Measurements from ENCODE around the gene SLC46A3. TPM values are rescaled to one million over a fixed set of nuclear protein-coding genes. Genes with fewer than 3 reads are reported as not detected.

Gene SLC46A3
- total and polyA plus RNA-seq, 2 experiments from 2014 or later = 27.9 to 48.5 TPM

- WGBS (ENCODE audit: low lambda C conversion rate, missing lambda C conversion rate) = 70% methylated on average over 3 of the region's 3 CpGs
- H3K4me2 ChIP-seq = peak overlapping the region; percentile 12
- TF ChIP-seq EZH2phosphoT487 (IDR thresholded peaks at IDR 0.05; ENCODE audit: low read depth, severe bottlenecking, unreplicated experiment) (no peak), CTCF (IDR thresholded peaks at IDR 0.05; ENCODE audit: poor library complexity) (no peak), EZH2 (IDR thresholded peaks at IDR 0.05; ENCODE audit: borderline replicate concordance) (no peak)
- H3K4me1 ChIP-seq (ENCODE audit: insufficient read depth) = peaks cover 15% of the 10 kb centered on the region
- no peak overlapping the region for H2AFZ ChIP-seq
- DNase-seq (ENCODE audit: low spot score) = peak; percentile 15
- peak overlapping the region; percentile 50 for H3K27ac ChIP-seq
- H4K20me1 ChIP-seq (ENCODE audit: insufficient read depth, poor library complexity, severe bottlenecking) = no peaks in the 10 kb centered on the region
- H3K9me2 ChIP-seq (replicated peaks; ENCODE audit: insufficient read depth) = no peaks in the 10 kb centered on the region
- H3K36me3 ChIP-seq (replicated peaks; ENCODE audit: insufficient read depth, low read depth) = no peaks in the 10 kb centered on the region
- H3K4me3 ChIP-seq = no peak overlapping the region
- H3K79me2 ChIP-seq = no peaks in the 10 kb centered on the region
- H3K9me3 ChIP-seq (ENCODE audit: low read depth) = no peaks in the 10 kb centered on the region
- no peaks in the 10 kb centered on the region for H3K27me3 ChIP-seq
These were observed 6.4 kb upstream of the SLC46A3 start for GRCh38 chr13:28725046-28725610.

- no peaks in the 10 kb centered on the region for H3K9me2 ChIP-seq (replicated peaks; ENCODE audit: insufficient read depth)
- TF ChIP-seq EZH2phosphoT487 (IDR thresholded peaks at IDR 0.05; ENCODE audit: low read depth, severe bottlenecking, unreplicated experiment) (no peak), CTCF (IDR thresholded peaks at IDR 0.05; ENCODE audit: poor library complexity) (no peak), EZH2 (IDR thresholded peaks at IDR 0.05; ENCODE audit: borderline replicate concordance) (no peak)
- WGBS (ENCODE audit: low lambda C conversion rate, missing lambda C conversion rate) = 98% methylated on average over 22 of the region's 22 CpGs
- no peak overlapping the region for H3K27ac ChIP-seq
- no peaks in the 10 kb centered on the region for H3K36me3 ChIP-seq (replicated peaks; ENCODE audit: insufficient read depth, low read depth)
- H3K4me2 ChIP-seq = no peak overlapping the region
- no peaks in the 10 kb centered on the region for H3K9me3 ChIP-seq (ENCODE audit: low read depth)
- no peaks in the 10 kb centered on the region for H4K20me1 ChIP-seq (ENCODE audit: insufficient read depth, poor library complexity, severe bottlenecking)
- H3K4me1 ChIP-seq (ENCODE audit: insufficient read depth) = peaks cover 6% of the 10 kb centered on the region
- no peak overlapping the region for H2AFZ ChIP-seq
- no peaks in the 10 kb centered on the region for H3K27me3 ChIP-seq
- DNase-seq (ENCODE audit: low spot score) = no peak
- no peak overlapping the region for H3K4me3 ChIP-seq
- no peaks in the 10 kb centered on the region for H3K79me2 ChIP-seq
These were observed 5.0 kb upstream of the SLC46A3 start for GRCh38 chr13:28723806-28724205.

GRCh38 chr13:28719227-28720055, 671 bp upstream of the SLC46A3 start:
- no peak for DNase-seq (ENCODE audit: low spot score)
- Histone ChIP-seq H3K79me2 (peaks cover 3% of the 10 kb centered on the region), H3K9me2 (replicated peaks; ENCODE audit: insufficient read depth) (no peaks in the 10 kb centered on the region), H3K4me1 (ENCODE audit: insufficient read depth) (peaks cover 7% of the 10 kb centered on the region), H3K4me2 (peak overlapping the region; percentile 89), H3K9me3 (ENCODE audit: low read depth) (no peaks in the 10 kb centered on the region), H3K27me3 (no peaks in the 10 kb centered on the region), H2AFZ (peak overlapping the region; percentile 85), H3K36me3 (replicated peaks; ENCODE audit: insufficient read depth, low read depth) (no peaks in the 10 kb centered on the region), H4K20me1 (ENCODE audit: insufficient read depth, poor library complexity, severe bottlenecking) (no peaks in the 10 kb centered on the region), H3K27ac (peak overlapping the region; percentile 60), H3K4me3 (peak overlapping the region; percentile 15)
- TF ChIP-seq EZH2phosphoT487 (IDR thresholded peaks at IDR 0.05; ENCODE audit: low read depth, severe bottlenecking, unreplicated experiment) (no peak), CTCF (IDR thresholded peaks at IDR 0.05; ENCODE audit: poor library complexity) (no peak), EZH2 (IDR thresholded peaks at IDR 0.05; ENCODE audit: borderline replicate concordance) (no peak)
- WGBS (ENCODE audit: low lambda C conversion rate, missing lambda C conversion rate) = 33% methylated on average over 15 of the region's 15 CpGs

Measured in hepatocyte (in vitro differentiated cells).